Kidney glomerular epithelial cell (primary cell): Measurements from ENCODE around the gene MEX3A.

Experiments used
- DNase-seq: peaks from one replicate; lab custom pipeline; 2025; lab: John Stamatoyannopoulos, UW

MEX3A gene

GRCh38 chr1:156102633-156103511, 20.6 kb upstream of the MEX3A start:
- DNase-seq, result no peak

GRCh38 chr1:156101880-156102279, 19.6 kb upstream of the MEX3A start:
- no peak for DNase-seq

GRCh38 chr1:156100205-156100995, 18.1 kb upstream of the MEX3A start:
- peak; percentile 31 for DNase-seq

GRCh38 chr1:156099282-156099681, 17.0 kb upstream of the MEX3A start:
- no peak for DNase-seq

GRCh38 chr1:156098784-156099183, 16.5 kb upstream of the MEX3A start:
- no peak for DNase-seq

GRCh38 chr1:156097499-156098178, 15.4 kb upstream of the MEX3A start:
- DNase-seq, result no peak

- peak; percentile 69 for DNase-seq
Measured at GRCh38 chr1:156096640-156097391, 14.6 kb upstream of the MEX3A start.

GRCh38 chr1:156095906-156096508, 13.7 kb upstream of the MEX3A start:
- no peak for DNase-seq

- no peak for DNase-seq
Measured at GRCh38 chr1:156091610-156092009, 9.3 kb upstream of the MEX3A start.

- peak; percentile 63 for DNase-seq
Measured at GRCh38 chr1:156090840-156091188, 8.5 kb upstream of the MEX3A start.

- no peak for DNase-seq
Measured at GRCh38 chr1:156090138-156090839, 8.0 kb upstream of the MEX3A start.

GRCh38 chr1:156089704-156090103, 7.4 kb upstream of the MEX3A start:
- no peak for DNase-seq

- peak; percentile 34 for DNase-seq
Measured at GRCh38 chr1:156086256-156086662, 4.0 kb upstream of the MEX3A start.

- DNase-seq, result no peak
Measured at GRCh38 chr1:156083800-156084790, 1.8 kb upstream of the MEX3A start.

- no peak for DNase-seq
Measured at GRCh38 chr1:156081917-156082308, 352 bp downstream of the MEX3A start.

- no peak for DNase-seq
Measured at GRCh38 chr1:156081180-156081916, 917 bp downstream of the MEX3A start.

GRCh38 chr1:156080863-156081179, 1.4 kb downstream of the MEX3A start:
- DNase-seq, result no peak

- no peak for DNase-seq
Measured at GRCh38 chr1:156080241-156080862, 1.9 kb downstream of the MEX3A start.

GRCh38 chr1:156079762-156080161, 2.5 kb downstream of the MEX3A start:
- DNase-seq, result no peak
